Heart left ventricle (tissue), 13 donors: ENCODE measurements around the gene ARSI.

ENCODE experiments used
- CTCF ChIP-seq, 12 donors: fragments of 200-600 bp; sonication (generic) in 4 of 12; IDR thresholded peaks; one replicate each; pipeline versions ENCODE4 v1.5.0 to v1.8.0; 2018 to 2022; ENCODE audit warnings: antibody characterized with exemption in 12 of 12, mild to moderate bottlenecking in 5 of 12
- POLR2A ChIP-seq, 2 donors: fragments of 450-650 bp; IDR thresholded peaks; one replicate each; pipeline ENCODE4 v1.6.1; 2017; ENCODE audit warnings: antibody characterized with exemption in 2 of 2, mild to moderate bottlenecking in 2 of 2, moderate library complexity in 2 of 2
- donor health status: ischemic (EF 13 %, LVEDD 7.1; RV severe dilation, severe dysfunction).
- donor health status: DM: no; HTN: yes; CAD: no.
- donor health status: DM: no; HTN: no; CAD: no.
- donor health status: ischemic (EF 25% LVEDD 6.9; RV normal size, moderate dysfunction).
- donor health status: ischemic (EF 25% LVEDD 5.7; RV mildly dilated, moderate dysfunction).
- donor health status: ischemic (EF 35%, LVEDD 5.7; RV mildly dilated, moderate dysfunction).
- donor health status: nonischemic (EF 11% LVEDD 7.7; RV severe dilation, severe dysfunction).
- donor health status: DM: yes; HTN: yes; CAD: no.
- donor health status: PGD.
- donor health status: ischemic (EF 29% LVEDD 5.4; RV normal size, mild dysfunction).
- donor health status: nonischemic (EF 23%, LVEDD 6.1; RV moderate dilation, normal function).

GRCh38 chr5:150347003-150347402, 44.3 kb upstream of the ARSI start:
- TF ChIP-seq CTCF (IDR thresholded peaks at IDR 0.05) (no peak), POLR2A (IDR thresholded peaks at IDR 0.05) (no peak)
